ENCODE measurements around the gene NMB. TPM values are rescaled to one million over a fixed set of nuclear protein-coding genes. Genes with fewer than 3 reads are reported as not detected.
A peak's percentile ranks its signal among the peaks of the same experiment; 100 is the strongest.

Gene NMB
- total and polyA plus RNA-seq, 8 donors: 2.0 to 5.3 (median 4.0) TPM; not detected in 4

- Histone ChIP-seq H3K9me3 (peaks cover 15 to 27% (median 19%) of the 10 kb centered on the region in 4 donors), H3K27ac (peak overlapping the region in 1 of 5 donors; percentile 14), H3K27me3 (no peaks in the 10 kb centered on the region), H3K36me3 (peaks cover 21 to 67% (median 43%) of the 10 kb centered on the region in 4 donors), H3K4me1 (peaks cover 0 to 3% (median under 1%) of the 10 kb centered on the region in 4 donors), H3K4me3 (no peak overlapping the region)
- 77 to 93% (median 85%) methylated on average over 2 of the region's 2 CpGs for WGBS, 5 donors
- TF ChIP-seq CTCF (IDR thresholded peaks at IDR 0.05) (no peak), EP300 (IDR thresholded peaks at IDR 0.05) (no peak), POLR2AphosphoS5 (IDR thresholded peaks at IDR 0.05) (no peak), POLR2A (IDR thresholded peaks at IDR 0.05) (no peak)
- no peak for DNase-seq
- intact Hi-C loops (cut with DNase I; ENCODE audit: low total_unique reads): no loop called here
Observed at GRCh38 chr15:84625123-84625522, 32.9 kb downstream of the NMB start.

GRCh38 chr15:84624359-84624758 is 33.6 kb downstream of the NMB start:
- no peaks in the 10 kb centered on the region for H3K27me3 ChIP-seq
- H3K4me1 ChIP-seq: no peaks in the 10 kb centered on the region
- intact Hi-C loops (cut with DNase I; ENCODE audit: low total_unique reads): no loop called here
- no peak for TF ChIP-seq EP300 (IDR thresholded peaks at IDR 0.05)
- 82 to 90% (median 89%) methylated on average over 6 to 7 of the region's 7 CpGs for WGBS, 5 donors
- H3K9me3 ChIP-seq: peaks cover 15 to 30% (median 19%) of the 10 kb centered on the region in 4 donors
- no peak for DNase-seq
- peaks cover 21 to 72% (median 43%) of the 10 kb centered on the region in 4 donors for H3K36me3 ChIP-seq
- H3K27ac ChIP-seq: peak overlapping the region in 1 of 5 donors; percentile 14
- H3K4me3 ChIP-seq: no peak overlapping the region

GRCh38 chr15:84621358-84621979 is 36.5 kb downstream of the NMB start:
- no peaks in the 10 kb centered on the region for H3K27me3 ChIP-seq
- intact Hi-C loops (cut with DNase I; ENCODE audit: low total_unique reads): no loop called here
- H3K4me1 ChIP-seq: peaks cover 0 to 7% (median 2%) of the 10 kb centered on the region in 4 donors
- H3K4me3 ChIP-seq: no peak overlapping the region
- no peak for DNase-seq
- peaks cover 15 to 30% (median 19%) of the 10 kb centered on the region in 4 donors for H3K9me3 ChIP-seq
- H3K36me3 ChIP-seq: peaks cover 21 to 62% (median 43%) of the 10 kb centered on the region in 4 donors
- no peak for TF ChIP-seq CTCF (IDR thresholded peaks at IDR 0.05)
- no peak for TF ChIP-seq POLR2A (IDR thresholded peaks at IDR 0.05)
- TF ChIP-seq POLR2AphosphoS5 (IDR thresholded peaks at IDR 0.05): no peak
- TF ChIP-seq EP300 (IDR thresholded peaks at IDR 0.05): no peak
- 95 to 100% (median 98%) methylated on average over 15 to 17 of the region's 17 CpGs for WGBS, 5 donors
- no peak overlapping the region for H3K27ac ChIP-seq

GRCh38 chr15:84620626-84621025 is 37.4 kb downstream of the NMB start:
- H3K4me1 ChIP-seq: peaks cover 0 to 10% (median 2%) of the 10 kb centered on the region in 4 donors
- 96 to 99% (median 97%) methylated on average over 8 of the region's 8 CpGs for WGBS, 5 donors
- H3K36me3 ChIP-seq: peaks cover 21 to 53% (median 40%) of the 10 kb centered on the region in 4 donors
- H3K9me3 ChIP-seq: peaks cover 15 to 30% (median 19%) of the 10 kb centered on the region in 4 donors
- intact Hi-C loops (cut with DNase I; ENCODE audit: low total_unique reads): no loop called here
- no peak for DNase-seq
- no peak for TF ChIP-seq EP300 (IDR thresholded peaks at IDR 0.05)
- no peak for TF ChIP-seq CTCF (IDR thresholded peaks at IDR 0.05)
- H3K27me3 ChIP-seq: no peaks in the 10 kb centered on the region
- no peak overlapping the region for H3K4me3 ChIP-seq
- H3K27ac ChIP-seq: no peak overlapping the region

- 80 to 92% (median 89%) methylated on average over 3 of the region's 3 CpGs for WGBS, 5 donors
- peaks cover 9 to 14% (median 11%) of the 10 kb centered on the region in 4 donors for H3K9me3 ChIP-seq
- H3K36me3 ChIP-seq: peaks cover 8 to 18% (median 16%) of the 10 kb centered on the region in 4 donors
- peaks cover 0 to 10% (median 2%) of the 10 kb centered on the region in 4 donors for H3K4me1 ChIP-seq
- H3K27me3 ChIP-seq: no peaks in the 10 kb centered on the region
- no peak overlapping the region for H3K4me3 ChIP-seq
- DNase-seq: no peak
- H3K27ac ChIP-seq: no peak overlapping the region
- no peak for TF ChIP-seq CTCF (IDR thresholded peaks at IDR 0.05)
- no peak for TF ChIP-seq POLR2AphosphoS5 (IDR thresholded peaks at IDR 0.05)
- TF ChIP-seq POLR2A (IDR thresholded peaks at IDR 0.05): no peak
- TF ChIP-seq EP300 (IDR thresholded peaks at IDR 0.05): no peak
- intact Hi-C loops (cut with DNase I; ENCODE audit: low total_unique reads): no loop called here
Observed at GRCh38 chr15:84616235-84616634, 41.8 kb downstream of the NMB start.

Data from stomach (tissue), 9 donors.